HG03060 (cell line): ENCODE results near the gene SLC25A15.

Experiments
- ATAC-seq: cut with Tn5 transposase; IDR thresholded peaks from one replicate; pipeline ENCODE4 v1.9.1; 2021; ENCODE audit warnings: low read depth, moderate number of reproducible peaks; ENCODE audit not compliant: unreplicated experiment

The SLC25A15 gene

DNA sequence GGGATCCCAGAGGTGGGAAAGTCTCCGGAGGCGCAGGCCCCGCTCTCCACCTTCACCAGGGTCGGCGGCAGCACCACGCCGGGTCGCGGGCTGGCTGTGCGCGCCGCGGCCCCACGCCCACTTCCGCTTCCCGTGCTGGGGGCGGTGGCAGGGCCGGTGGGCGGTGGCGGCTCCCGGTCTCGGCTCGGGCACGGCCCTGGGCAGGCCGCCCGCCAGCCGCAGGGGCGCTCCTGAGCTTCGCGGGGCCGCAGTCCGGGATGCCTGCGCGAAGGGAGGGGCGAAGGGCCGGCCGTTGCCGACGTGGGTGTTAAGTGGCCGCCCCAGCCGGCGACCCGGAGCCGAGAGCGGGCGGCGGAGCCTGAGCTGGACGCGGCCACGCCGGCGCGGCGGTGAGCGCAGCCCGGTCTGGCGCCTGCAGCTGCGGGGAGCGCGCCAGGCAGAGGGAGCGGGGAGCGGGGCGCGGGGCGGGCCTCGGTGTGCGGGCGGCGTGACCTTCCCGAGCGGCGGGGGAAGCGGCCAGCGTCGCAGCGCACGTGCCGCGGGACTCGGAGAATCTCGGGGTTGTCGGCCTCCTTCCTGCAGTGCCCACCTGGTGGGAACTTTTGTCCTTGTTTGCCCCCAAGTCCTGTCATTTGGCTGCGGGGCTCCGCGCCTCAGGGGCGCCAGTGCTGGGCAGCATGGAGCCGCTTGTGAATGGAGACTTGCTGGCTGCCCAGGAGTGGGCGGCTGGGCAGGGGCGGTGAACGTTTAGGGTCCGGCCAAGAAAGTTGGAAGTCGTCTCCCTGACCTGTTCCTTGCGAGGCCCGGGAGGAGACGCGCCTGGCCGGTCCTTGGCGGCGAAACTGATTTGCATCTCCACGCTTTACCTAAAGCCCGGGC, at the start of gene SLC25A15:
Gene SLC25A15 (plus strand): TSS at position 337 of the 879 bp plus-strand sequence. CDS start 3,616 bp downstream, outside the sequence.
- ATAC-seq: peak; percentile 44

DNA sequence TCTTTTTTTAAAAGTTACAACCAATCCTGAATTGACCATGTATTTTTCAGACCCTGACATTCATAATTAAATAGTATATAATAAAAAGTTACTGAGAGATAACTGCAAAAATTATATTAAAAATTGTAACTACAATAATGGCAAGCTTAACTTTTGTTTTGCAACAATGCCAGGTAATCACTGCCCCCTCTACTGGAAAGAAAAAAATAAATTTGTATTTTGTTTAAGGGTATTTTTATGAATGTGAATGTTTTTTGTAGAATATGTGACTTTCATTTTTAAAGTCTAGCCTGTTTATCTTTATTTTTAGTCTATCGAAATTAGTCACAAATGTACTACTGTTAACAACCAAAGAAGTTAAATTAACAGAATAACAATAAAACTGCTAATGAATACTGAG, 40.1 kb upstream of the SLC25A15 start:
- no peak for ATAC-seq

DNA sequence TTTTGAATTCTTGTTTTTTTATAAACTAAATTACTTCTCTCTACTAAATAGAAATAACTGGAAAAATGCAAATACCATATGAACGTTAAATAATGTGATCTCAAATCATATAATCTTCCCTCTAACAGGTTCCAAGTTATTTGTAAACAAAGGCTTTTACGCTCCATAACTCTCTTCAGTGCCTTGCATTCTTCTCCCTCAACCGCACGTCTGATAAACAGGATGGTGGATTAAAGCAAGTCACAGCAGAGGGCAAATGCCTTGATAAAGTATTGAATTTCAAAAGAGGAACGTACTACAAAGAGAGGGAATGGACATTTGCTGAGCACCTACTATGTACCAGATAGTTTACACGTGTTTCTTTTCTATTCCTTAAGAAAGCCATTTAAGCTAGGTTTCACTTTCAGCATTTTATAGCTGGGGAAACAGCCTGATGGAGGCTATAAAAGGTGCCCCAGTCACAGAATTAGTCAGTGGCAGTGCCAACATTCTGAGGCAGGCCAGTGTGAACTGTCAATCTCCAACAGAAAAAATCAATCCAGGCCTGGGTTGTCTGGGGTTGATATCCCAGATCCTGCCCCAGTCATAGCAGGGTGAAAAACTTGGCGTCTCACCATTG, 34.2 kb upstream of the SLC25A15 start:
- no peak for ATAC-seq

DNA sequence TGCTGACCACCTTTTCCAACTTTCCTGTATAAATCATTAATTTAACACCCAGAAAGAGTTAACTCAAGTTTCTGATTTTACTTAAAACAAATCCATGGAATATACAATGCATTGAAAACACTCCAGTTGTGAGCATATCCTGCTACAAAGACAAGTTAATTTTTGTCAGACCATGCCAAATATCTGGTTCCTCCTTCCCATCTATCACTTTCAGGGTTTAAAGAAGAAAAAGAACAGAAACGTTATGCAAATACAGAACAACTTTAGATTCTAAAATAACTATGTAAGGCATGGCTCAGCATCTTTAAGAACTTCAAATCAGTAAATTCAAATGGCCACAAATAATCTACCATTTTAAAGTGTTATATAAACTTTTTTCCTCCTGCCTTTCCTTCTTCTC, 33.4 kb upstream of the SLC25A15 start:
- no peak for ATAC-seq

DNA sequence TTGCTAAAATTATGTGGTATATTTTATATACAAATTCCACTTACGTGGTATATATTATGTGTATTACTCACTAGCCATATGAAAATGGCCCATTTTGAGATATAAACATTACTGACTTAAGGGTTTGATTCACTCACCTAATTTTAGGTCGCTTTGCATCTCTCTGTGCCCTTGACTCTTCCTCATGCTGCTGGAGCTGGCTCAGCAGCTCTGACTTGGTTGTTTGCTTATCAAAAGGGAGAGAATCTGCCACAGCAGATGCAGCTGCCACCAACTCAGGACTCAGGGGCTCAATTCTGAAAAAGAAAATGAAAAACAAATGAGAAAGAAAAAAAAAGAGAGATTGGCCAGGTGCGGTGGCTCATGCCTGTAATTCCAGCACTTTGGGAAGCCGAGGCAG, 30.6 kb upstream of the SLC25A15 start:
- no peak for ATAC-seq

DNA sequence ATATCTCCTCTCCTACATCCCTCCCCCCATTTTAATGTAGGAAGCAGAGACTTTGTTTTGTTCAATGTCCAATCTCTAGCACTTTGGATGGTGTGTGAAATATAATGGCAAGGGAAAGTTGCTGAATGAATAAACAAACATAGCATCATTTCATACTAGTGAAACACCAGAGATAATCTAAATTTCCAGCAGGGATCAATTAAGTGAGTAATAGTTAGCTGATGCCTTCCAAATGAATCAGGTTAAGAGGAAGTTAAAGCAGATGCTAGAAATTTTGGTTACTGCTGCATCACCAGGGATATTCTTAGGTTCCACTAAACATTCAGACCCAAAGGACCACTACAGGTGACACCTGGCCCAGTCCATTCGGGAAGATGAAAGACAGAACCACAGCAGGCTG, 26.6 kb upstream of the SLC25A15 start:
- no peak for ATAC-seq

DNA sequence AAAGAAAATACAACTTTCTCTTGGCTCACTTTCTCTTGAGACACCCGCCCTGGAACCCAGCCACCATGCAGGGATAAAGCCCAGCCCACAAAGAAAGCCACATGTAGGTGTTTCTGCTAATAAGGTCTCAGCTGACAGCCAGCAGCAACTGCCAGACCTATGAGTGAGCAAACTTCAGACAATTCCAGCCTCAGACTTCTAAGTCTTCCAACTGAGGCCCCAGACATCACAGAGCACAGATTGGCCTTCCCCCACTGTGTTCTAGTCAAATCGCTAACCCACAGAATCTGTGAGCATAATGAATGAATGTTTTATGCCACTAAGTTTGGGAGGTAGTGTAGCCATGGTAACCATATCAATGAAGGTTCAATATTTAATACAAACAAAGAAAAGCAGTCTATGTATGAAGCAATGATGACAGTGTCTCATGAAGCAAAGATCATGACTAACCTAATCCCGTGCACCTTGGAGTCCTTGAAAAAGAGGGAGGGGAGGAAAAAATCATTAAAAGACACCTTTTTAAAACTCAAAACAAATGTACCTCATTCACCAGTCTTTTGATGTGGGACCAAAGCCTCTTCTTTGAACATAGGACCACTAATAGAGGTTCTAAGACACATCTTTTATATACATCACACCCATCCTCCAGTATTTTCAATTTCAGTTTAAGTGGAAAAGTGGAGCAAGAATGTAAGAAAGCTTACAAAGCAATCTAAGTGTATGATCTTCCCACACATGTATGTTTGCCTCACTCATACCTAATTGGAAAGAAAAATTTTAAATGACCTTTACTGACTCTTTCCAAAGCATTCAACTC, 24.6 kb upstream of the SLC25A15 start:
- no peak for ATAC-seq

DNA sequence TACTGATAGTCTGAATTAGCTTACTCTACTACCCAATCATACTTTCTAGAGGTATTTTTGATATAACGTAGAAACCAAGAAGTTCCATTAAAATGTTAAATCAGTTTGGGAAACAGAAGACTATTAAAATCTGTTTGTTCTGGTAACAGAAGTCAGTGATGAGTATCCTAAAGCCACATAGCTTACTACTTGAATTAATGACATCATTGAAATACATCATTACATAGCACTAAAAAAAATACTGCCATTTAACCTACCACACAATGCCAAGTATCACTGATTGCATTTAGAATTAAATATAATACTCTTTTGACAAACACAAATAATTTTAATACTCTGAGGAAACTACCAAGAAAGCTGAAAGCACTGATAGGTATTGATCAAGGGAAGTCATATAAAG, 23.8 kb upstream of the SLC25A15 start:
- ATAC-seq: no peak

DNA sequence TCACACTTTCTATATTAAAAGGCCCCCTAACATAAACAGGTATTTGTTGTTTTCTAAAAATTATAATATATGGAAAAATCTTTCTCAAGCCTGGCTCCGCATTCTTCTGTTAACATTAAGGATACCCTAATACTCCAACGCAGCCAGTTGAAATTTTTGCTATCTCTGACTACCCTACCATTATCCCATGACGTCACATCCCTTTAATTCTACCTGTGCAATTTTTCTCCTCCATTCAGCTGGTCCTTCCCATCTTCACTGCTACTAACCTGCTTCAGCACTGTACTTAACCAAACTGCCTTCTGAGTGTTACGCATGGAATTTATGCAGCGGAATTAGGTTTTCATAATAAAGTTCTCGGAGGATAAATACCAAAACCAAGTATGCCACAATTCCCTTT, 19.4 kb upstream of the SLC25A15 start:
- ATAC-seq: no peak

DNA sequence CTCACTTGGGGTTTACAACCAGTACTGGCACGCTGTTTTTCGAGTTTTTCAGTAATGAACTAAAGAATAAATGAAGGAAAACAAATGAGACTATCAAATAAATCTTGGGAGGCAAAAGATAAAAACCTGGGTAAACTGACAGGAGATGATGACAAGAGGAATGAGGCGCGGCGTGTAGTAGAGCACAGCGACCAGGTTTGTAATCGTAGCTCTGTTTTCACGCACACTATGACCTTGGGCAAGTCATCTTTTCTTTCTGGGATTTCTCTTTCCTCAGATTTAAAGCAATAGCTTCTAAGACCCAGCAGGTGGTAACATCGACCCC, 18.8 kb upstream of the SLC25A15 start:
- ATAC-seq: no peak

DNA sequence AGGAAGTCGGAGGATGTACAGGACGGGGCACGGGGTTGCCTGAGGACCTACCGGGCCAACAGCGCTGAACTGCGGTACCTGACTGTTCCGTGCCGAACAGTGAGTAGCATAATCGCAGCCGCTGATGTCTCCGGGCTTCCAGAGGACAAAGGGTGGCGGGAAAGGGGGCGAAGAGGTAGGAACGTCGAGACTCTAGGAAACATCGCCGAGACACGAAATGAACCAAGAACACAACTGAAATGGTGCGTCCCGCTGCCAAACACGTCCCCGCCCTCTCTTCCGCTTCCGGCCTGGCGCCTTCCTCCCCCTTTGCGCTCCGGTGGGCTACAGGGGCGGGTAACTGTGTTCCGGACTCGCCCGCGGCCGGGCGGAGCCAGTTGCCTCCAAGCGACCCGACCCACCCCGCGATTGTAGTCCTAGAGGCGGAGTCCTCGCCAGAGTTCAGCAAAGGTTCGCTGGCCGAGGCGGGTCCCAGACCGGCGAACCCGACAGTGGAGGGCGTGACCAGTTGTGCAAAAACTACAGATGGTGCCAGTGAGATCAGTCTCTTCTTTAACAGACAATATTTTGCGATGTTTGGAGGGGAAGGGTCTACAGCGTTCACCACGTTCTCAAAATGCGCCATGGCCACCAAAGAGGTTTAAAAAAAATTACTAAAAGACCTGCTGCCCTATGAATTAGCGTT, 18.3 kb upstream of the SLC25A15 start, which contains the start of gene MRPS31:
Gene MRPS31 (minus strand): TSS at position 257 of the 685 bp plus-strand sequence. CDS start 54 bp downstream, at position 203.
- ATAC-seq: peak; percentile 71

DNA sequence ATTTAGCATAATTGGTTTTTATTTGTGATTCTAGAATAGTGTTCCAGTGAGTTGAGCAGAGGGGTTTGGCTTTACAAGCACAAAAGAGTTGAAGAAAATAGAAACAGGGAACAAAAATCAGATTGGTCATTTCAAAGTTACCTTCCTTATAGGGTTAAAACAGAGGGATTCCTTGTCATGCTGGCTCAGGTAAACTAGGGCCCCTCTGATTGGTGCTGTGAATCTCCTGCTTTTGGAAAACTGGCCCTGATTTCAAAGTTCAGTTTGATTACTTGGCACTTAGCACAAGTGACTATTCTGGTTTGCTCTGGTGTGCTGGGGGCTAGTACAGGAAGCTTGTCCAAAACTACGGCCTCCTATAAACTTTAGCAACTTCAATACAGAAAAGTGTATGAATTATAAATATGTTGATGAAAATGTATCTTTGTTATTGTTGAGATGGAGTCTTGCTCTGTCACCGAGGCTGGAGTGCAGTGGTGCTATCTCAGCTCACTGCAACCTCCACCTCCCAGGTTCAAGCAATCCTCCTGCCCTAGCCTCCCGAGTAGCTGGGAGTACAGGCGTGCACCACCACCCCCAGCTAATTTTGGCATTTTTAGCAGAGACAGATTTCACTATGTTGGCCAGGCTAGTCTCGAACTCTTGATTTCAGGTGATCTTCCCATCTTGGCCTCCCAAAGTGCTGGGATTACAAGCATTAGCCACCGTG, 16.5 kb upstream of the SLC25A15 start:
- no peak for ATAC-seq

DNA sequence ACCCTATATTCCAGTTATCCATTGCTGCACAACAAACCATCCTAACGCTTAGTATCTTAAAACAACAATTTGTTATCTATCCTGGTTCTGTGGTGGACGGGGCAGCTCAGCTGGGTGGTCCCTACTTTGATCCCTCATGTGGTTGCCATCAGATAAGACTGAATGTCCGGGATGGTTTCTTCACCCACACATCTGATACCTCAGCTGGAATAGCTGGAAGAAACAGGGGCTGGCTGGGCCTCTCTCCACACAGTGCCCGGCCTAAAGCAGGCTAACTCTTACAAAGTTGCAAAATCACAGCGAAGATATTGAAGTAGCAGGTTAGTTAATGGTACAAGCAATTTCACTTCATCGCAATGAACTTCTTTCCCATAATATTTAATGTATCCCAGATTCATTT, 14.7 kb upstream of the SLC25A15 start:
- no peak for ATAC-seq

DNA sequence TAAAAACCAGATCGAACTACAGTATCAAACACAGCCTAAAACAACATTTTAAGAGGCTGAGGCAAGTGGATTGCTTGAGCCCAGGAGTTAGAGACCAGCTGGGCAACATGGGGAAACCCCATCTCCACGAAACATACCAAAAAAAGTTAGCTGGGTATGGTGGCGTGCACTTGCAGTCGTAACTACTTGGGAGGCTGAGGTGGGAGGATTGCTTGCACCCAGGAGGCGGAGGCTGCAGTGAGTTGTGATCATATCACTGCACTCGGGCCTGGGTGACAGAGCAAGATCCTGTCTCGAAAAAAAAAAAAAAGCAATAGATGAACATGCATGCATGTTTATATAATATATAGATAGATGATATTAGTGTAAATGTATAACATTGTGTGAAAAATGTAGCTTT, 13.2 kb upstream of the SLC25A15 start:
- ATAC-seq: no peak

DNA sequence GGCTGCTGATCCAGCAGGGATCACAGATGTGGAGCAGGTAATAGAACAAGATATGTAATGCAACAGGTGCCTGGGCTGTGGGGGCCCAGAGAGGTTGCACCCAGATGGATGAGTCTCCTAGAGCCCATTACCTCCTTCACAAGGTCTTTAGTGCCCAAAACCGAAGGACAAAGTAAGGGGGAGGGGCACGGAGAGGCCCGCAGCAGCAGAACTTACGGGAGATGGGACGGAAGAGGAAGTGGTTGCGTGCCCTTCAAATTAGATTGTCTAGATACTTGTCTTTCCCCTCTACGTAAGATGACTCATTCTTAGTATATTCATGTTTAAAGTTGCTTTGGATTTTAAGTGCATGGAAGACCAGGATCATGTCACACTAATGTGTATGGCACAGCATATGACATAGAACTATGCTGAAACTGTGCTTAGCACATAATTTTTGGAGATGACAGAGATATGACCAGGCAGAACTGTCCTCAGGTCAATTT, 12.7 kb upstream of the SLC25A15 start:
- ATAC-seq: peak; percentile 22

DNA sequence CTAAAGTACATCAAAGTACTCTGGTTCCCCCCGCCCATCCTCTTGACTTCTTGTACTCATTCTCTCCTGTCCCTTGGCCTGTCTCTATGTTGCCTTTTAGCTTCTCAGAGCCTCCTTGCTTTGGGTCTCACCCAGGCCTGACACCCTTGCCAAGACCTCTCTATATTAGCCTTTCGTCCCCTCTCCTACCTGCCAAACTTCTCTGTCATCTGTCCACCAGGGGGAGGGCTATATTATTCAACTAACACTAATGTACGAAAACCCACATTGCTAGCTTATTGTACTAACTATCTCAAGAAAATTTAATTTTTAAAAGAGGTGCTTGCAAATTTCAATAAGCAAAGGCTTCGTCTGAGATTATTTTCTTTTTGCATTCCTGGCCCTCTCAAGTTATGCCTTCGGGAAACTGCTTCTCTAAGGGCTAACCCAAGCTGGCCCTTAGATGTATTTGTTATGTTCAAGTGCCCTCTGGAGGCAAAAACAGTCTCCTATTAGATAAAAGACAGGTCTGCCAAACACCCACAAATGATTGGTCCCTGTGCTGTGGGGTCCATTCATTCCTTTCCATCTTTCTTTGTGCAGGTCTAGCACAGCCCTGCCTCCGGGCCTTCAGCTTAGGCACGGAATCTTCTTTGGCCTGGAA, 12.1 kb upstream of the SLC25A15 start:
- peak; percentile 67 for ATAC-seq

DNA sequence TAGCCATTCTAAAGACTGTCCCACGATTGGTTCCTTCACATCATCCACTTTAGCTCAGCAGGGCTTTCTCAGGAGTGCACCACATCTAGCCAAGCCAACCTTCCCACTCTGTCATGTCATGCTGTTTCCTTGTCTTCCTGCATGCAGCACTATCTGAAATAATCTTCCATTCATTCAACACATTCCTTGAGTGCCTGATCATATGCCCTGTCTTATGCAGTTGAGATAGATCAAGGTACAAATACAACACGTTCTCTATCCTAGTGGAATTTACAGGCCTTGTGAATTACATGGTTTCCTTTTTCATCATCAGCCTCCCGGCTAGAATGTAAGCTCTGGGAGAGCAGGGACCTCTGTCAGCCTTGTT, 11.6 kb upstream of the SLC25A15 start:
- no peak for ATAC-seq

DNA sequence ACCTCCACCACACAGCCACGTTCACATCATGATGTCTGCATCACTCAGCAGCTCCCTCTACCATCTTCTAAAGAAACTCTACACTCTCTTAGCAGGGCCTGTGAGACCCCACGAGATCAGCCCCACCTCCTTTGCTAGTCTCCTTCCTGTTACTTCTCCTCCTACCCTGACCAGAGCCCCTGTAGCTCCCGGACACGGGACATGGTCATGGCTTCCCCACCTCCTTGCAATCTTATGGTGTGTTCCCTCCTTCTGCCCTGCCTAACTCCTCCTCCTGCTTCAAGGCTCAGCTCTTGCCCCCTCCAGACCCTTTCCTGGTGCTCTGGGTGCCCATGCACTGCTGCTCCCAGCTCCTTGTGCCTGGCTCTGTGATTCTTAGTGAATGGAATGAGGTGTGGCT, 10.4 kb upstream of the SLC25A15 start:
- ATAC-seq: no peak

DNA sequence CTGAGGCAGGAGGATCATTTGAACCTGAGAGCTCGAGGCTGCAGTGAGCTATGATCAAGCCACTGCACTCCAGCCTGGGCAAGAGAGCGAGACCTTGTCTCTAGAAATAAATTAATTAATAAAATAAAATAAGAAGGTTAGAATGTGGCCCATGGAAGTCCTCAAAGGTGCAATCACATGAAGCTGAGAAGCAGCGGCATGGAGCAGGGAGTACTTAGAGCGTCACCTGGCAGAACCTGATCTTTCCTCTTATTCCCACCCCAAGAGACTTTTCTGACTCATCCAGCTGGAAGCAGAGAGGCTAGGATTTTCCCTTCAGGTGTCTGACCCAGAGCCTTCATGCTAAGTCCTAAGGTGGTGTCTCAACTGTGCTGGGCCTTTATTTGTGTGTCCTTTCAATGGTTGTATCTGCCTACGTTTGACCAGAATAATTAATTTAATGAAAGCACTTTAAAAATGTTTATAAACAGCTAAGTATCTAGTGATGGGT, 9.6 kb upstream of the SLC25A15 start:
- no peak for ATAC-seq
